ENCODE results near the gene ATG16L2. TPM values are rescaled to one million over a fixed set of nuclear protein-coding genes. Genes with fewer than 3 reads are reported as not detected.
A peak's percentile ranks its signal among the peaks of the same experiment; 100 is the strongest.
"Not testable (repeated sequence)": the region's sequence is repeated elsewhere in the genome, so short reads cannot be mapped to it uniquely, and the experiment has no call there.

The ATG16L2 gene
- polyA plus RNA-seq, 3 donors, result 31.0 to 54.8 (median 32.1) TPM

DNA sequence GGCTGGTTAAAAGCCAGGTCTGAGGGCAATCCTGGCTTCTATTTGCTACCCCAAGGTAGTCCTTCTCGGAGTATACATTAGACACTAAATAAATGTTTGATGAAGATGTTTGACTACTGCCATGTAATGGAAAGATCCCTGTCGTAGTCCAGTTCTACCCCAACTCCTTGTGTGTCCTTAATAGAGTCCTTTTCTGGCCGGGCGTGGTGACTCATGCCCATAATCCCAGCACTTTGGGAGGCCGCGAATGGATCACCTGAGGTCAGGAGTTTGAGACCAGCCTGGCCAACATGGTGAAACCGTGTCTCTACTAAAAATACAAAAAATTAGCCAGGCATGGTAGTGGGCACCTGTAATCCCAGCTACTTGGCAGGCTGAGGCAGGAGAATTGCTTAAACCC lies 23.0 kb upstream of the ATG16L2 start:
- not testable (repeated sequence) for DNase-seq (ENCODE audit: extremely low read depth in 1 of 11, low read depth in 9 of 11, low spot score in 4 of 11)

DNA sequence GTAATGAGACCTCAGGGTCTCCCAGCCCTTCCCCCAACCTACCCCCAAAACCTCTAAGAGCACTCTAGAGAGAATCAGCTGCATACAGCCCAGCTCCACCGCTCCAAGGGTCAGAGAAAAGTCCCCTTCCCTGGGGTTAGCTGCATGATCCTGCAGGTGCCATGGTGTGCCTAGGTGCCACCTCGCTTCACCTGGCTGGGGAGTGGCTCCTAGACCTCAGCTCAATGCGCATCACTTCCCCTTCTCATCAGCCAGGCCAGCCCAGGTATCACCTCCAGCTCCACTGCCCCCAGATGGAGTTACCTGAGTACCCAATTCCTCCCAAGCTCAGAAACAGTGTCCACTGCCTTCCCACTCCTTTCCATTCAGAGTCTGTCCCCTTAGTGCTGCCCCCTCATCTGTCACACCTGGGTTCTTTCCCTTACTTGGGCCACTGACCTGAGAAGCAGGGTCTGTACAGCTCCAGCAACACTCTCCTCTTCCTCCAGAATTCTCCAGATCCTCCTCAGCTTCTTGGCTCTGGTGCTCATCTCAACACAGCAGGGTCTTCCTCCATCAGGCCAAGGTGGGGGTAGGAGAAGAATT lies 21.7 kb upstream of the ATG16L2 start:
- DNase-seq (ENCODE audit: extremely low read depth in 1 of 11, low read depth in 9 of 11, low spot score in 4 of 11), result no peak

DNA sequence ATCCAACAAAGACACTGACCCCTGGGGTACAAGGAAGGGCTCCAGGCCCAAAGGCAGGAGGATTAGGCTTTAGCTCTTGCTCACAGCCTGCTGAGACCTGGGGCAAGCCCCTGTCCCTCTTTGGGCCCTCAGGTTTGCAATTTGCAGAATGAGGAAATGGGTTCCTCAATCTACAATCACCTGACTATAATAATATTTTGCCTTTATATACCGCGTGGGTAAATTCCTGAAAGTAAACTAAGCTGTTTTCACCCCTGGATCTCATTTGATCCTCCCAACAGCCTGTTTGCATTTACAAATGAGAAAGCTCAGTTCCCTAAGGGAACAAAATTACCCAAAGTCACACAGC lies 21.2 kb upstream of the ATG16L2 start:
- DNase-seq (ENCODE audit: extremely low read depth in 1 of 11, low read depth in 9 of 11, low spot score in 4 of 11), result no peak

DNA sequence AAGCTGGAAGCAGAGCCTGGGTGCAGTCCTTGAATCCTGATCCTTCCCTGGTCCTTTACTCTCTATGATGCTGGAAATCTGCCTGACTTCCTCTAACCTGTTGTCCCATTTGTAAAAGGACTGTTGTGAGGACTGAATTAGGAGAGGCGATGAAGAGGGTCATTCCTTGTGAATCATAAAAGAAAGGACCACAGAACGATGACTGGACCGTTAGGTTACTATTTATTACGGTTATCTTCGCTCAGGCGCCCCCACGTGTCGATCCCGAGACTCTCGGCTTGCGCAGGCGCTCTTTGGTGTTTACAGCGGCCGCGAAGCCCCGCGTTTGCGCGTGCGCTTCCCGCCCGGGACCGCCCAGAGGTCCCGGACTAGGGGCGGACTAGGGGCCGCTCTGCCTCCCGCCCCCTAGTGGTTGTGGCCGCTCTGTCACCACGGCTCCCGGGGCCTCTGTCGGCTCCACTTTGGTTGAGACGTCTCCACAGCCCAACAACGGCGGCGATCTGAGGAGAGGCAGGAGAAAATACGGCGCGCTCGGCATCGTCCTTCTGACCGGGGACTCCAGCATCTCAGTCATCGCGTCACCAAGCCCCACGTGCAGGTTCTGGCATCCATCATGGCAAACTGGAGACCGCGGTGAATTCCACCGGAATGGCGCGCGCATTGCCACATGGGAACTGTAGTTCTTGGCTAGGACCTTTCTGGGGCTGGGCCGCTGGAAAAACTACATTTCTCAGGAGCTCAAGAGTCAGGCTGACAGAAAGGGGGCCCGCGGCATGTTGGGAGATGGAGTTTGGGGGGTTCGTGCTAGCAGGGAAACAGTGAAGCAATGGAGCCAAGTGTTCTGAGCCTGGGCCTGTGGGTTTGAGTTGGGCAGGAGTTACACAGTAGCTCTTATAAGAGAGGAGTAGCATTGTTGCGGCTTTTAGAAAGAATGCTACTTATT lies 20.5 kb upstream of the ATG16L2 start, which contains the start of gene STARD10:
STARD10 (minus strand) TSS at position 623 of the 943 bp plus-strand sequence. CDS start 12,866 bp downstream, outside the sequence.
- peak; percentile 91 to 97 (median 95) for DNase-seq (ENCODE audit: extremely low read depth in 1 of 11, low read depth in 9 of 11, low spot score in 4 of 11)

DNA sequence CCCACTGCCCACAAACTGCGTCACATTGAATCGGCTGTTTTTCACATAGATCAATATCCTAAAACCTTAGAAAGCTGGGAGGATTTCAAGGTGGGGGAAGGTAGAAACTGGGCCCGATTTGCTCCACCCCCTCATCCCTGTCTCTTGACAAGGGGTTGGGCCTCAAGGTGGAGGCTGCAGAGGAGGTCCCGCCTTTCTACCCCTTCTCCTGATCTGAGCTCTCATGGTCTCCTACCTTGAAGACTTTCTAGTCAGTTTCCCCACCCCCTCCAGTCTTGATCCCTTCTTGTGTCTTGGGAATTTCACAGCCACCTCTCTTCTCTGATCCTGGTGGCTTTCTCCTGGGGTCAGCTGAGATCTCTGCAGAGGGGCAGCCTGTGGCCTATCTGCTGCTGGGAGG lies 15.8 kb upstream of the ATG16L2 start:
- DNase-seq (ENCODE audit: extremely low read depth in 1 of 11, low read depth in 9 of 11, low spot score in 4 of 11), result no peak

DNA sequence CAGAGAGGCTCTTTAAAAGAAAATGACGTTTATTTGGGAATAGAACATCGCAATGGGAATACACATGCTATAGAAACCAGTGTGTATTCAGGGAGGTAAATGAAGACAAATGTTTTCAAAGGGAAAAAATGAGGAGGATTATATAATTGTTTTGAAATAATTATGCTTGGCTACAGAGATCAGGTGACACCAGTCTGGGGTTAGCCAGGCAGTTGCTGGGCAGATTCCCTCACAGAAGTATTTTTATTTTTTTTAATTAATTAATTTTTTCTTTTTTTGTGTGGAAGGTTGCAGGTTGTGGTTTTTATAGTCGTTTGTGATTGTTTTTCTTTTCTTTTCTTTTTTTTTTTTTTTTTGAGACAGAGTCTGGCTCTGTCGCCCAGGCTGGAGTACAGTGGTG lies 14.8 kb upstream of the ATG16L2 start:
- DNase-seq (ENCODE audit: extremely low read depth in 1 of 11, low read depth in 9 of 11, low spot score in 4 of 11), result no peak

DNA sequence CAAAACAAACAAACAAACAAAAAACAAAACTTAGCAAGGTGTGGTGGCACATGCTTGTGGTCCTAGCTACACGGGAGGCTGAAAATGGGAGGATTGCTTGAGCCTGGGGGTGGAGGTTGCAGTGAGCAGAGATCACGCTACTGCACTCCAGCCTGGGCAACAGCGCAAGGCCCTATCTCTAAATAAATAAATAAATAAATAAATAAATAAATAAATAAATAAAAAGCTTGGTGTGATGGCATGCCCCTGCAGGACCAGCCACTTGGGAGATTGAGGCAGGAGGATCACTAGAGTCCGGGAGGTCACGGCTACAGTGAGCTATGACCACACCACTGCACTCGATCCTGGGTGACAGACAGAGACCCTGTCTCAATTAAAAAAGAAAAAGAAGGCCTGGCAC lies 11.4 kb upstream of the ATG16L2 start:
- no peak for DNase-seq (ENCODE audit: extremely low read depth in 1 of 11, low read depth in 9 of 11, low spot score in 4 of 11)

DNA sequence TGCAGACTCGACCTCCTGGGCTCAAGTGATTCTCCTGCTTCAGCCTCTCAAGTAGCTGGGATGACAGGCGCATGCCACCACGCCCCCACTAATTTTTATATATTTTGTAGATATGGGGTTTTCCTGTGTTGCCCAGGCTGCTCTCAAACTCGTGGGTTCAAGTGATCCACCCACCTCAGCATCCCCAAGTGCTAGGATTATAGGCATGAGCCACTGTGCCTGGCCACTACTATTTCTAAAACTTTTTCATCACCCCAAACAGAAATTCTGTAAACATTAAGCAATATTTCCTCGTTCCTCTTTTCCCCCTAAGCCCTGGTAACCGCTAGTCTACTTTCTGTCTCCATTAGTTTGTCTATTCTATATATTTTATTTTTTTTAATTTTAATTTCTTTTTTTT lies 9.0 kb upstream of the ATG16L2 start:
- DNase-seq (ENCODE audit: extremely low read depth in 1 of 11, low read depth in 9 of 11, low spot score in 4 of 11), result no peak

DNA sequence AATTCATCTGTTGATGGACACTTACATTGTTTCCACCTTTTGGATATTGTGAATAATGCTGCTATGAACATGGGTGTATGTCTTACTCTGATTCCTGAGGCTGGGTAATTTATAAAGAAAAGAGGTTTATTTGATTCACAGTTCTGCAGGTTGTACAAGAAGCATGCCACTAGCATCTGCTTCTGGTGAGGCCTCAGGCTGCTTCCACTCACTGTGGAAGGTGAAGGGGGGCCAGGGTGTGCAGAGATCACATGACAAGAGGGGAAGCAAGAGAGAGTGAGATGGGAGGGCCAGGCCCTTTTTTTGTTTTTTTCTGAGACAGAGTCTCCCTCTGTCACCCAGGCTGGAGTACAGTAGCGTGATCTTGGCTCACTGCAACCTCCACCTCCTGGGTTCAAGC lies 7.8 kb upstream of the ATG16L2 start:
- not testable (repeated sequence) for DNase-seq (ENCODE audit: extremely low read depth in 1 of 11, low read depth in 9 of 11, low spot score in 4 of 11)

DNA sequence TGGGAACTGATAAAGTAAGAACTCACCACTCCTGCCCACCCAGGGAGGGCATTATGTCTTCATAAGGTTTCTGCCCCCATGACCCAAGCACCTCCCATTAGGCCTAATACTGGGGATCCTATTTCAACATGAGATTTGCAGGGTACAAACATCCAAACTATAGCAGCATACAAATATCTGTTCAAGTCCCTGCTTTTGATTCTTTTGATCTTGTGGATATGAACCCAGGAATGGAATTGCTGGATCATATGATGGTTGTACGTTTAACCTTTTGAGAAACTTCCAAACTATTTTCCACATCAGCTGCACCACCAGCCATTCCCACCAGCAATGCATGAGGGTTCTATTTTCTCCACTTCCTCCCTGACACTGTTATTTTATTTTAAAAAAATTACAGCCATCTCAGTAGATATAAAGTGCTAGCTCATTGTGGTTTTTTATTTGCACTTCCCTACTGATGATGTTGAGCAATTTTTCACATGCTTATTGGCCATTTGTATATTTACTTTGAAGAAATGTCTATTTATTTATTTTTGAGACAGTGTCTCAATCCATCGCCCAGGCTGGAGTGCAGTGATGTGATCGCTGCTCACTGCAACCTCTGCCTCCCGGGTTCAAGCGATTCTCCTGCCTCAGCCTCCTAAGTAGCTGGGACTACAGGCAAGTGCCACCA lies 7.1 kb upstream of the ATG16L2 start:
- DNase-seq (ENCODE audit: extremely low read depth in 1 of 11, low read depth in 9 of 11, low spot score in 4 of 11), result no peak

DNA sequence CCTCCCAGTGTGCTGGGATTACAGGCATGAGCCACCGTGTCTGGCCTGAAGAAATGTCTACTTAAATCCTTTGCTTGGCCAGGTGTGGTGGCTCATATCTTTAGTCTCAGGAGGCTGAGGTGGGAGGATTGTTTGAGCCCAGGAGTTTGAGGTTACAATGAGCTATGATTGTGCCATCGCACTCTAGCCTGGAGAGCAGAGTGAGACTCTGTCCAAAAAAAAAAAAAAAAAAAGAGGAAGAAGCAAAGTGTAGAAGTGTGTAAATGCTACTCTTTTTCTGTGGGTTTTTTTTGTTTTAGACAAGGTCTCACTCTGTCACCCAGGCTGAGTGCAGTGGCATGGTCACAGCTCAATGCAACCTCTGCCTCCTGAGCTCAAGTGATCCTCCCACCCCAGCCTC lies 6.4 kb upstream of the ATG16L2 start:
- no peak for DNase-seq (ENCODE audit: extremely low read depth in 1 of 11, low read depth in 9 of 11, low spot score in 4 of 11)

DNA sequence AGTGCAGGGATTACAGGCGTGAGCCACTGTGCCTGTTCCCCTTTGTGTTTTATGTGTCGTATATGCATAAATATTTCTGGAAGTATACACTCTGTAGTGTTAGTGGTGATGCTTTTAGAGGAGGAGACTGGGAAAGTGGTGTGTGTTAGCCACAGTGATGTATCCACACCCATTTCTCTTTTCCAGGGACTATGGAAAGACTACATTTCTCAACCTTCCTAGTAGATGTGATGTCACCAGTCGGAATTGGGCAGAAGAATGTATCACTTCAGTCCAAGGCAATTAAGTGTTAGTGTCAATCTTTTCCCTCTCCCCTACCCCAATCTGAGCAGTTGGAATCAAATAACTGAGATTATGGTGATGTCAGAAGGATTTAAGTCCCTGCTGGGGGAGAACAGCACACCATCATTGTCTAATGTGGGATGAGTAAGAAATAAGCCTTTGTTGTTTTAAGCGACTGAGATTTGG lies 5.8 kb upstream of the ATG16L2 start:
- DNase-seq (ENCODE audit: extremely low read depth in 1 of 11, low read depth in 9 of 11, low spot score in 4 of 11), result no peak

DNA sequence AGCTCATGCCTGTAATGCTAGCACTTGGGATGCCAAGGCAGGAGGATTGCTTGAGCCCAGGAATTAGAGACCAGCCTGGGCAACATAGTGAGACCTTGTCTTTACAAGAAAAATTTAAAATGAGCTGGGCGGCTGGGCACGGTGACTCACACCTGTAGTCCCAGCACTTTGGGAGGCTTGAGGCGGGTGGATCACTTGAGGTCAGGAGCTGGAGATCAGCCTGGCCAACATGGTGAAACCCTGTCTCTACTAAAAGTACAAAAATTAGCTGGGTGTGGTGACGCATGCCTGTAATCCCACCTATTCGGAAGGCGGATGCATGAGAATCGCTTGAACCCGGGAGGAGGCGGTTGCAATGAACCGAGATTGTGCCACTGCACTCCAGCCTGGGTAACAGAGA lies 2.5 kb upstream of the ATG16L2 start:
- DNase-seq (ENCODE audit: extremely low read depth in 1 of 11, low read depth in 9 of 11, low spot score in 4 of 11), result not testable (repeated sequence)

DNA sequence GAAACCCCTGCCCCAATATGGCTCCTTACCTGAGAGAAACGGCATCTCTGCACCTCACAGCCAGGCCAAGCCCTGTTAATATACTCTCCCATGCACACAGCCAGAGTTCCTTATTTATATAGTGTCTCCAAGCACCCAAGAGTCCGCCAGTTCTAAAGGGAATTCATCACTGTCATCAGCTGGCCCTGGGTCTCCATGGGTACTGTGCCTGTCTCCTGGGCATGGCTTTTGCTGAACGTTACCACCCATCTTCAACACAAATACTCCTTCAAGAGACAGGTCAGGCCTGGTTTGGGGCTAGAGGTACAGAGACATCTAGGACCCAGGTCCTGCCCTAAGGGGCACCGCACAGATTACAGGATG lies 1.6 kb upstream of the ATG16L2 start:
- DNase-seq (ENCODE audit: extremely low read depth in 1 of 11, low read depth in 9 of 11, low spot score in 4 of 11), result no peak

DNA sequence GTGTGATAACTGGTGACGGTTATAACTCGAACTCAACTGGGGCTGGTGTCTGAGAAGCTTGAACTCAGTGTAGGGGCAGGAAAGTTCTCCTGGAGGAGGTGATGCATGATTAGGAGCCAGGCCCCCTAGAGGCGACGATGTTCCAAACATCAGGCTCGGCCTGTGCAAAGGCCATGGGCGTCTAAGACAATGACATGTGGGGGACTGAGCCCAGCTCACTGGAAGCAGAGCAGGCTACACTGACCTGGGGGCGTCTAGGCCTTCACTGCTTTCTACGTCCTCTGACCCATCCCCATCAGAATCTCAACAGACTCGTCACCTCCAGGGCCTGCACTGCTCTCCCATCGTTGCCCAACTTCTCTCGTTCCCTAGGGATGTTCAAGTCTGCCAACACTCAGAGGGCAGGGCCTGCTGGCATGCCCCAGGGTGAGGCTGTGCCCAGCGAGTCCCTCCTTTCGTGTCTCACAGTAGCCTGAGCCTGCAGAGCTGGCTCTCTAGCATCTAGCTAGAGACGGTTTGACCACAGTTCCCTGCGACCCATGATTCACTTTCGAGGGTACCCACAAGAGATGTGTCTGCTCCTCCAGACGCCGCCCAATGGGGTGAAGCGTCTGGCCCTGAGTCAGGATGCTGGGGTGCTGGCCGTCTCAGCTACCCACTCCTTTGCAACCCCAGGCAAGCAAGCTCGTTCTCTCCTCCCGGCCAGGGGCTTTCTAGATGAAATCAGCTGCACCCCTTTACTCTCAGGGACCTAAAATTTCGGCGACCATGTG lies 1.1 kb upstream of the ATG16L2 start:
- no peak for DNase-seq (ENCODE audit: extremely low read depth in 1 of 11, low read depth in 9 of 11, low spot score in 4 of 11)

DNA sequence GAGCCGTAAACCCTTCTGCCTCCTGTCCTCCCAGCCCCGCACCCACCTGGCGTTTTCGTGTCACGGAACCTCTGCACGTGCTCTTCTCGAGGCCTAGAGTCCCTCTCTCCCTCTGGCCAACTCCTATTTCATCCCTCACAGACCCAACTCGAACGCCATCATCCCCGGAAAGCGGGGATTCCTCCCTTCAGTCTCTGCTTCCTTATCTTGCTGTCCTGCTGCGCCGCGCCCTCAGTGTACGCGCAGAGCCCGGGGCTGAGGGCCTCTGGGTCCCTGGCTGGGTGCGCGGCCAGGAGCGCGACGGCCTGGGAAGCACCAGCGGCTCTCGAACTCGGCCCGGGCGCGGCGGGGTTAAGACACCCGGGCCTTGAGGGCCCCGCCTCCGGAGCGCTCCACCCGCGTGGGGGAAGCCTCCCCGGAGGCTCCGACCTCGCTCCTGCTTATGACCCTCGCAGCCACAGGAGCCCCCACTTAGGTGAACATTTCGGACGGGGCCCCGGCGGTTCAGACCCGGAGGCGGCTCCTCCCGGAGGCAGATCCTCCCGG lies 398 bp upstream of the ATG16L2 start:
- peak in 8 of 11 donors; percentile 52 to 81 (median 74) for DNase-seq (ENCODE audit: extremely low read depth in 1 of 11, low read depth in 9 of 11, low spot score in 4 of 11)

DNA sequence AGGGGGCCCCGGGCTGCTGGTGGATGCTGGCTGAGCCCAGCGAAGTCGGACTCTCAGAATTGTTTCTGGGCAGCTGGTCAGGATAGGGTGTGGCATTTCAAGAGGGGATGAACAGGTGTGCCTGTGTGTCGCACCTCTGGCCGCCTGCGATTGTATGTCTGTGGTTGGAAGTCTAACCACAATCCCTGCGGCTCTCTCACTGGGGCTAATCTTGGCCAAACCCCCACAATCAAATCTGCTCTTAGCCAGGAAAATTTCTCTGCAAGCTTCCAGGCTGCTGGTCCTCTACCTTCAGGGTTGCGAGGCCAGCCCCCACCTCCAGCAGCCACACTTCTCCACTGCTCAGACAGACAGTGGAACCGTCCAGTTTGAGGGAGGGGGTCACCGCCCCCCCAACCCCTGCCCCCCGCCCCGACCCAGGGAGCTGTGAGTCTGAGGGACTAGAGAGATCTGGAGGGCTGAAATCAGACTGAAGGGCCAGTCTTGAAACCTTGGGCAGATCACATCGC lies 953 bp downstream of the ATG16L2 start:
- DNase-seq (ENCODE audit: extremely low read depth in 1 of 11, low read depth in 9 of 11, low spot score in 4 of 11), result no peak

DNA sequence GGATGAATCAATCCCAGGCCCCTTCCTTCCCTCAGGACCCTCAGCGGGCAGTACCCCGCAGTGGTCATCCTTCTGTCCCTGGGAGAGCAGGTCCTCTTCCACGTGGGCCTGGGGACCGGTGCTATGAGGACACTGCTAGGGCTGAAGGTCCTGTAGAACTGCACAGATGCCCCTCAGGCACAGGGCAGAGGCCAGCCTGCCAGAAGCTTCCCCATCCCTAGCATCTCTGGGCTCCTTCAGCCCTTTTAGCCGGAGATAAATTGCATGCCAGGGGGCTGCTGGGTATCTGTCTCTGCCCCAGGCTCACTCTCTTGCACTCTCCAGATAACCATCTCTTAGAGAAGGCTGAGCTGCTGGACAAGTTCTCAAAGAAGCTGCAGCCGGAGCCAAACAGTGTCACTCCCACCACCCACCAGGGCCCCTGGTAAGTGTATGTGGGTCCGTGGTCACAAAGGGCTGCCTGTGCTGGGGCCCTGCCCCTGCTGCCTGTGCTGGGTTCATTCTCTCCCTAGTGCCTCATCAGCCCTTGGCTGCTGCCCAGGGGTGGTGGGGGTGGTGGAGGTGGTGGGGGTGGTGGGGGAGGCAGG lies 2.3 kb downstream of the ATG16L2 start:
- no peak for DNase-seq (ENCODE audit: extremely low read depth in 1 of 11, low read depth in 9 of 11, low spot score in 4 of 11)

Data from renal cortex interstitium (tissue), 11 donors.